Skeletal muscle satellite cell (primary cell): ENCODE results near the gene MYO16.

Source experiments
- H3K27me3 ChIP-seq: 2 replicates; pipeline ENCODE4 v1.7.0; 2013; ENCODE audit warnings: low read length; ENCODE audit not compliant: control insufficient read depth, insufficient read depth
- H3K36me3 ChIP-seq: 2 replicates; pipeline ENCODE4 v1.7.0; 2013; ENCODE audit warnings: mild to moderate bottlenecking, control low read depth, low read length; ENCODE audit not compliant: insufficient read depth
- H3K4me1 ChIP-seq: 2 replicates; pipeline ENCODE4 v1.7.0; 2013; ENCODE audit warnings: low read length; ENCODE audit not compliant: control insufficient read depth, insufficient read depth
- H3K4me2 ChIP-seq: 2 replicates; pipeline ENCODE4 v1.7.0; 2013; ENCODE audit warnings: mild to moderate bottlenecking, low read length
- H3K4me3 ChIP-seq: 2 replicates; pipeline ENCODE4 v1.7.0; 2013; ENCODE audit warnings: low read length
- H3K9ac ChIP-seq: 2 replicates; pipeline ENCODE4 v1.7.0; 2013; ENCODE audit warnings: mild to moderate bottlenecking, low read depth, low read length, moderate library complexity
- H3K9me3 ChIP-seq: replicated peaks from 2 replicates; pipeline ENCODE4 v1.7.0; 2013; ENCODE audit warnings: mild to moderate bottlenecking, control low read depth, low read length

Gene MYO16

GRCh38 chr13:108813587-108814170 lies 184.3 kb downstream of the MYO16 start:
- Histone ChIP-seq H3K9ac (no peak overlapping the region), H3K27me3 (no peaks in the 10 kb centered on the region), H3K4me1 (no peaks in the 10 kb centered on the region), H3K36me3 (no peaks in the 10 kb centered on the region), H3K4me3 (no peak overlapping the region), H3K4me2 (no peak overlapping the region), H3K9me3 (no peaks in the 10 kb centered on the region)

GRCh38 chr13:108816375-108816774 lies 187.0 kb downstream of the MYO16 start:
- Histone ChIP-seq H3K36me3 (no peaks in the 10 kb centered on the region), H3K9me3 (no peaks in the 10 kb centered on the region), H3K27me3 (no peaks in the 10 kb centered on the region), H3K4me1 (no peaks in the 10 kb centered on the region), H3K4me2 (no peak overlapping the region), H3K9ac (no peak overlapping the region), H3K4me3 (no peak overlapping the region)

- H3K4me3 ChIP-seq = no peak overlapping the region
- no peaks in the 10 kb centered on the region for H3K9me3 ChIP-seq
- H3K36me3 ChIP-seq = no peaks in the 10 kb centered on the region
- no peaks in the 10 kb centered on the region for H3K4me1 ChIP-seq
- H3K4me2 ChIP-seq = no peak overlapping the region
- no peak overlapping the region for H3K9ac ChIP-seq
- no peaks in the 10 kb centered on the region for H3K27me3 ChIP-seq
Measured at GRCh38 chr13:108827646-108828045, 198.2 kb downstream of the MYO16 start.

GRCh38 chr13:108828086-108828815 lies 198.8 kb downstream of the MYO16 start:
- no peak overlapping the region for H3K4me2 ChIP-seq
- H3K4me3 ChIP-seq = no peak overlapping the region
- no peaks in the 10 kb centered on the region for H3K27me3 ChIP-seq
- H3K4me1 ChIP-seq = no peaks in the 10 kb centered on the region
- H3K36me3 ChIP-seq = no peaks in the 10 kb centered on the region
- H3K9me3 ChIP-seq = no peaks in the 10 kb centered on the region
- H3K9ac ChIP-seq = no peak overlapping the region

- H3K4me2 ChIP-seq = no peak overlapping the region
- no peak overlapping the region for H3K4me3 ChIP-seq
- H3K9me3 ChIP-seq = no peaks in the 10 kb centered on the region
- no peak overlapping the region for H3K9ac ChIP-seq
- no peaks in the 10 kb centered on the region for H3K4me1 ChIP-seq
- H3K27me3 ChIP-seq = no peaks in the 10 kb centered on the region
- H3K36me3 ChIP-seq = no peaks in the 10 kb centered on the region
Measured at GRCh38 chr13:108830916-108831315, 201.5 kb downstream of the MYO16 start.

GRCh38 chr13:108833531-108833930 lies 204.1 kb downstream of the MYO16 start:
- no peak overlapping the region for H3K4me2 ChIP-seq
- no peaks in the 10 kb centered on the region for H3K27me3 ChIP-seq
- H3K9me3 ChIP-seq = no peaks in the 10 kb centered on the region
- H3K4me3 ChIP-seq = no peak overlapping the region
- no peak overlapping the region for H3K9ac ChIP-seq
- no peaks in the 10 kb centered on the region for H3K36me3 ChIP-seq
- H3K4me1 ChIP-seq = no peaks in the 10 kb centered on the region

GRCh38 chr13:108834193-108834592 lies 204.8 kb downstream of the MYO16 start:
- Histone ChIP-seq H3K27me3 (no peaks in the 10 kb centered on the region), H3K36me3 (no peaks in the 10 kb centered on the region), H3K4me3 (no peak overlapping the region)

GRCh38 chr13:108835083-108835482 lies 205.7 kb downstream of the MYO16 start:
- no peaks in the 10 kb centered on the region for H3K27me3 ChIP-seq
- H3K4me2 ChIP-seq = no peak overlapping the region
- no peaks in the 10 kb centered on the region for H3K36me3 ChIP-seq
- H3K9me3 ChIP-seq = no peaks in the 10 kb centered on the region
- no peaks in the 10 kb centered on the region for H3K4me1 ChIP-seq
- no peak overlapping the region for H3K9ac ChIP-seq
- no peak overlapping the region for H3K4me3 ChIP-seq

More at GRCh38 chr13:108834193-108834592, 204.8 kb downstream of the MYO16 start:
- Histone ChIP-seq H3K9ac (no peak overlapping the region), H3K4me2 (no peak overlapping the region), H3K9me3 (no peaks in the 10 kb centered on the region), H3K4me1 (no peaks in the 10 kb centered on the region)

GRCh38 chr13:108850691-108851090 lies 221.3 kb downstream of the MYO16 start:
- H3K4me3 ChIP-seq = no peak overlapping the region
- no peak overlapping the region for H3K4me2 ChIP-seq
- no peaks in the 10 kb centered on the region for H3K9me3 ChIP-seq
- H3K9ac ChIP-seq = no peak overlapping the region
- H3K27me3 ChIP-seq = no peaks in the 10 kb centered on the region
- no peaks in the 10 kb centered on the region for H3K36me3 ChIP-seq
- no peaks in the 10 kb centered on the region for H3K4me1 ChIP-seq

GRCh38 chr13:108851660-108852059 lies 222.2 kb downstream of the MYO16 start:
- Histone ChIP-seq H3K9me3 (no peaks in the 10 kb centered on the region), H3K4me2 (no peak overlapping the region), H3K36me3 (no peaks in the 10 kb centered on the region), H3K27me3 (no peaks in the 10 kb centered on the region), H3K4me3 (no peak overlapping the region), H3K4me1 (no peaks in the 10 kb centered on the region), H3K9ac (no peak overlapping the region)

- no peak overlapping the region for H3K4me2 ChIP-seq
- no peaks in the 10 kb centered on the region for H3K27me3 ChIP-seq
- H3K9me3 ChIP-seq = no peaks in the 10 kb centered on the region
- no peaks in the 10 kb centered on the region for H3K4me1 ChIP-seq
- no peak overlapping the region for H3K4me3 ChIP-seq
- H3K9ac ChIP-seq = no peak overlapping the region
- no peaks in the 10 kb centered on the region for H3K36me3 ChIP-seq
Measured at GRCh38 chr13:108853031-108853430, 223.6 kb downstream of the MYO16 start.
